Gastrocnemius medialis (tissue), 4 donors: ENCODE results near the gene NEK6.

Experiments
- CTCF ChIP-seq, 5 experiments: fragments of 450-650 bp in 3 of 5; fragments of 200-600 bp in 2 of 5; sonication (generic) in 2 of 5; IDR thresholded peaks in 4 of 5; conservative IDR thresholded peaks in 1 of 5; 1 replicate in 4 of 5; 2 replicates in 1 of 5; pipeline ENCODE4 v1.5.1; 2016 to 2019; ENCODE audit warnings: antibody characterized with exemption in 5 of 5, mild to moderate bottlenecking in 3 of 5, moderate library complexity in 3 of 5
- POLR2A ChIP-seq, 2 donors: fragments of 450-650 bp; IDR thresholded peaks; one replicate each; pipeline ENCODE4 v1.6.1; 2017; ENCODE audit warnings: antibody characterized with exemption in 2 of 2, mild to moderate bottlenecking in 2 of 2, moderate library complexity in 2 of 2

- no peak for TF ChIP-seq CTCF (IDR thresholded peaks at IDR 0.05 in 4 of 5, conservative IDR thresholded peaks at IDR 0.05 in 1 of 5)
- no peak for TF ChIP-seq POLR2A (IDR thresholded peaks at IDR 0.05)
Measured at GRCh38 chr9:124351672-124352468, 94.1 kb downstream of the NEK6 start.
